ENCODE measurements around the gene SPAG9.

The SPAG9 gene

GRCh38 chr17:50938821-50939541, 181.7 kb downstream of the SPAG9 start:
- DNase-seq (ENCODE audit: low spot score) = no peak

DNA sequence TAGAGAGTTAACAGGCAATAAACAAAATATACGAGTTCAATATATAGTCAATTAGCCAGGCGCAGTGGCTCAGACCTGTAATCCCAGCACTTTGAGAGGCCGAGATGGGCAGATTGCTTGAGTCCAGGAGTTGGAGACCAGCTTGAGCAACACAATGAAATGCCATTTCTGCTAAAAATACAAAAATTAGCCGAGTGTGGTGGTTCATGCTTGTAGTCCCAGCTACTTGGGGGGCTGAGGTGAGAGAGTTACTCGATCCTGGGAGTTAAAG, 184.7 kb downstream of the SPAG9 start:
- no peak for DNase-seq (ENCODE audit: low spot score)

GRCh38 chr17:50935221-50935995, 185.3 kb downstream of the SPAG9 start:
- no peak for DNase-seq (ENCODE audit: low spot score)

DNA sequence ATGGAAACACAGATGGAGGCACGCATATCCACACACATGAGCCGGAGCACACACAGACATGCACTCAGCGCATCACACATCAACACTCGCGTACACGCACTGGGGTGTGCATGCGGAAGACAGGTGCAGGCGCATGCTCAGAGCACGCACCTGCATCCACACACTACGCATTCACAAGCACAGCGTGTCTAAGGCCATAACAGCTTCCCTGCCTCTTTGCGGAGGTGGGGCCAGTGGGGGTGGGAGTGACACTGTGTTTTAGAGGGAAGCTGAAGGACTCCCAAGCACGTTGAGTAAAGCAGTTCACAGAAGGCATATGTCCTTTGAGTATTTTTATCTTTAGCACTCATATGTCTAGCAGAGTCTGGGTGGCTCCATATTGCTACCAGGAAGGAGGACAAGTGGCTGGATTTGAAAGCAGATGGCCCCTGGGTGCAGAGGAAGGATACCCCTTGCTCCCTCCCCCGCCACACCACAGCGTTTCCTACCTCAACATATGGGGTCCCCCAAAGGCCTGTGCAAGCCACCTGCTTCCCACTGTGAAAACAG, 185.9 kb downstream of the SPAG9 start:
- DNase-seq (ENCODE audit: low spot score) = no peak

- no peak for DNase-seq (ENCODE audit: low spot score)
Measured at GRCh38 chr17:50934161-50934560, 186.5 kb downstream of the SPAG9 start.

DNA sequence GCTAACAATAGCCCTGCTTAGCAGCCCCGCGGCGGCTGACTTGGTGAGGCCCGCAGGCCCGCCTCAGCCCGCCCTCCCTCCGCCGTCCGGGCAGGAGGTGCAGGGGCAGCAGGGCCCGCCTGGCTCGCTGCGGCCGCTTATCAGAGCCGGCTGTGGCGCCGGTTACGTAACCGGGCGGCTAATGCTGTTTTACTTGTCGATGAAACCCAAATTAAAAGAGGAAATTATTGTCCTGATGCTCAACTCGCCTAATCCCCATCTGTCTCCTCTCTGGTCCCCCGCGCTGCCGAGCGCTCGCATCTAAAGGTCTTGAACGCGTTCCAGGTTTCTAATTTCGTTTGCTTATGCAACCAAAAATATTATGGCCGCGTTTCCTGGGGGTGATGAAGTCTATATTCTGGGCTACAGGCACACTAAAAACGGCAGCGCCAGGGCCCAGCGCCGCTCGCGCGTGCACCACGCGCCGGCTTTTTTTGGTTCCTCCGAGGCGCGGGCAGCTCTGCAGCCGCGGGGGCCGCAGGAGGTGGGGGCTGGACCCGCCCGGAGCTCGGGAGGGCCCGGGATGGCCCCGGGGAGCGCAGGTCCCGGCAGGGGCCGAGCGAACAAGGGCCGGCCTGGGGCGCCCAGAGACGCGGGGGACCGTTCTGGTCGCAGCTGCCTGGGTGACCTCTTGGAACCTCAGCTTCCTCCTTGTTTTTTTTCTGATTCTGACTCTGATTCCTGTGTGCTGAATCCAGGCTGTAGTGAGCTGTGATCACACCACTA, 189.3 kb downstream of the SPAG9 start:
- DNase-seq (ENCODE audit: low spot score) = peak; percentile 60

DNA sequence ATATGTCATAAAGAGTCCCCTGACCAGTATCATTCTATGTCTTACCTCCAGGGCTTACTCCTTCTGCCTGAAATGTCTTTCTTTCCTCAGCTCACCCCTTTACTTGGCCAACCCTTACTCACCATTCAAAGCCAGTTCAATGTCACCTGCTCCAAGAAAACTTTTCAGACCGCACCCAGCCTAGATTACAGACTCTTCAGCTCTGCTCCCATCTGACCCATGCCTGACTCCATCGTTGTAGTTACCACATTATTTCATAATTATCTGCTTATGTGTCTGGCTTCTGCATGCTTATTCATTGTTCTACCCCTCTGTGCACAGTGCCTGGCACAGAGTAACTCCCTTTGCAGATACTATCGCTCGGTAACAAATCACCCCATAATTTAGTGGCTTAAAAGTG, 192.0 kb downstream of the SPAG9 start:
- DNase-seq (ENCODE audit: low spot score) = no peak

DNA sequence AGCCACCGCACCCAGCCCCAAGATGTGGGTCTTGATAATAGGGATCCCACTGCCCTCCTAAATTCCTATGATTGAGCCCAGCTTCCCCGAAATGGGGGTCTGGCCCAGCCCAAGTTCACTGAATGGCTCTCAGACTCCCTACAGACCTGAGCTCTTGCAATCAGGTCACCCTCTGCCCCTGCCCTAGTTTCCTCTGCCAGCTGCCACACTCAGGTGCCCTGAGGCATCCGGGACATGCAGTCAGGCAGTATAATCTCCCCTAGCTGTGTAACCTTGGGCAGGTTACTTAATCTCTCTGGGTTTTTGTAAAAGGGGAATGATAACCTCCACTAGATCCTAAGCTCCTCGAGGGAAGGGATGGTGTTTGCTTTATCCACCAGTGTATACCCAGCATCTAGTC, 193.4 kb downstream of the SPAG9 start:
- no peak for DNase-seq (ENCODE audit: low spot score)

DNA sequence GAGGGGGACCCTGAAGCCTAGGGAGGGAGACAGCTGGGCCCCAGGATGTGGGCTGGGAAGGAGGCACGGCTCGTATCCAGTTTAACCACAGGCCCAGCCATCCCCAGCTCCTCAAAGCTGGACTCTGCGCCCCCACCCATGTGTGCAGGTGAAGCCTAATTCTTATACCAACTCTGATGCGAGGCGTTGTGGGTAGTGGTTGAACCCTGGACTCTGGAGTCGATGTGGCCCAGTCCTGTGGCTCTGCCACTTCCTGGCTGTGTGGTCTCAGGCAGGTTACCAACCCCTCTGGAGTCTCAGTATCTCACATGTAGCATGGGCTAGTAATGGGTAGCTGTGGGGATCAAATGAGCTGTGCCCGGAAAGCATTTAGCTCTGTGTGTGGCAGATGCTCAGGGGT, 194.1 kb downstream of the SPAG9 start:
- no peak for DNase-seq (ENCODE audit: low spot score)

GRCh38 chr17:50925296-50925891, 195.3 kb downstream of the SPAG9 start:
- DNase-seq (ENCODE audit: low spot score) = no peak

DNA sequence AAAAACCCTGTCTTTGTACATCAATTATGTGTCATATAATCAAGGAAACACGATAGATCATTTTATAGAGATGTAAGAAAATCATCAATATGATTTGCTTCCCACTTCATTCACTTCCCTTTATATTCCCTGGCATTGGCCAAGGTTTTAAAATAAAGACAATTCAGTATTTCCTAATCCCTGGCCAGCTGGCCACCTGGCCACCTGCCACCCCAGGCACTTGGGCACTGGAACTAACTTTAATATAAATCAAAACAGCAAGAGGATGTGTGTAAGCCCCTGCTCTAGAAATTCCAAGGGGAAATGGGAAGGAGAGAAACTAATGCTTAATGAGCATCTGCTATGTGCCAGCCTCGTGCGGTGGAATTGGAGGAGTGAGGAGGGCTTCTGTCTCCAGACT, 195.9 kb downstream of the SPAG9 start:
- no peak for DNase-seq (ENCODE audit: low spot score)

DNA sequence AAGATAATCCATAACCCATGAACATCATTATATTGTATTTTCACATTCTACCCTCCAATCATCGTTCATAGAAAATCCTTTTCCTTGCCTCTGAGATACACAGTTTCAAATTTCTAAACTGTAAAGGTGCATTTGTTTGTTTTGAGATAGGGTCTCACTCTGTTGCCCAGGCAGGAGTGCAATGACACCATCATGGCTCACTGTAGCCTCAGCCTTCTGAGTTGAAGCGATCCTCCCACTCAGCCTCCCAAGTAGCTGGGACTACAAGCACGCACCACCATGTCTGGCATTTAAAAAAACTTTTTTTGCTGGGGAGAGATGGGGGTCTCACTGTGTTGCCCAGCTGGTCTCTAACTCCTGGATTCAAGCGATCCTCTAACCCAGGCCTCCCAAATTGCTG, 196.4 kb downstream of the SPAG9 start:
- no peak for DNase-seq (ENCODE audit: low spot score)

DNA sequence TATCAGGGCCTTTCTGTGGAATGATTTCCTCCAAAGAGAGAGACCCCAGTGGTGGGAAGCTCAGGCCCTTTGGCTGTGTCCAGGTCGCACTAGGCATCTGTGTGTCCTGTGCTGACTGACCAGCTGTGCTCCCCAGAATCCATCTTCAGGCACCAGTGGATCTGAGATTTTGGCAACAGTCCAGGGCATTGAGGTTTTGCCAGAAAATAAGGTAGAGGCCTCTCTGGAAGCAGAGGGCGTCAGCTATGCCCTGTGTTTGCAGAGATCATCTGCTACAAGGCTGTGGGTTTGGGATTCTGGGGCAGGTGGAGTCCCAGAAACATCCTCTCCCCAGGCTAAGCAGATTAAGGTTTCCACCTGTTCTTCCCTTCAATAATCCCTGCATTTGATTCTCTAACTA, 197.1 kb downstream of the SPAG9 start:
- DNase-seq (ENCODE audit: low spot score) = no peak

GRCh38 chr17:50922721-50923405, 197.8 kb downstream of the SPAG9 start:
- no peak for DNase-seq (ENCODE audit: low spot score)

DNA sequence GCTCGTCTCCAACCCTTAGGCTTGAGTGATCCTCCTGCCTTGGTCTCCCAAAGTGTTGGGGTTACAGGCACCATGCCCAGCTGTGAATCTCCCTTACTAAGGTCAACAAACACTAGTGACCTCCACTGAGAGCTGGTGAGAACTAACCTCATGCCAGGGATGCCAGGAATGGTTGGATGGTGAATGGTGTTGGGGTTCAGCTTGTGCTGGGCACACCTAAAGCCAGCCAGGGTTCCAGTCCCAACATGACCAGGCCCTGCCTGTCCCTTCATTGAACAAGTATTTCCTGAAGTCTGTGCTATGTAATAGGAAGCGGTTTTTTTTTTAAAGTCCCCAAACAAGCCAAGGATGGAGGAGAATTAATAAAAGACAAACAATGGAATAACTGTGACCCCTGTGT, 198.6 kb downstream of the SPAG9 start:
- DNase-seq (ENCODE audit: low spot score) = no peak

DNA sequence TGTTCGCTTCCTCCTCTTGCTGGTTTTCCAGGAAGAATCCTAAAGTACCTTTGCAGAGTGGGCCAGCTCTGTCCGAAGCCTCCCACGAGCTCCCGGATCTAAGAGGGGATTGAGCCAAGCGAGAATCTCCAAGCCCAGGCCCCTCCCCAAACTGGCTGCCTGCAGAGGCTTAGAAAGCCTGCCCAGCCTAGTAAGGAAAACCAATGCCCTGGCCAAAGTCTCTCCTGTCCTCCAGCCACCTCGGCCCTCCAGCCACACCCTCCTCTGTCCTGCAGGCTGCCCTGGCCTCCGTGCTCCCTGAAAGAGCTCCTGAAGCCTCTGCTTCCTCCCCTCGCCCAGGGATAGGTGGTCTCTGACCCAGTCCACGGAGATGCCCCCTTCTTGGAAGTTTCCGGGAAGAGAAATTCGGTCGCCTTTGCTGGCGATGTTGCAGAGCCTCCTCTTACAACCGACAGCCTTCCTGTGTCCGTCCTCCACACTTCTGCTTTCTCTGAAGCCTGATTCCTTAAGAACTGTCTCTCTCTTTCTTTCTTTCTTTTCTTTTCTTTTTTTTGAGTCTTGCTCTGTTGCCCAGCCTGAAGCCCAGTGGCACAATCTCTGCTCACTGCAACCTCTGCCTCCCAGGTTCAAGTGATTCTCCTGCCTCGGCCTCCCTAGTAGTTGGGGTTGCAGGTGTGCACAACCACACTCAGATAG, 199.6 kb downstream of the SPAG9 start:
- DNase-seq (ENCODE audit: low spot score) = no peak

GRCh38 chr17:50920041-50920410, 200.6 kb downstream of the SPAG9 start:
- no peak for DNase-seq (ENCODE audit: low spot score)

GRCh38 chr17:50919321-50920040, 201.2 kb downstream of the SPAG9 start:
- peak; percentile 76 for DNase-seq (ENCODE audit: low spot score)

DNA sequence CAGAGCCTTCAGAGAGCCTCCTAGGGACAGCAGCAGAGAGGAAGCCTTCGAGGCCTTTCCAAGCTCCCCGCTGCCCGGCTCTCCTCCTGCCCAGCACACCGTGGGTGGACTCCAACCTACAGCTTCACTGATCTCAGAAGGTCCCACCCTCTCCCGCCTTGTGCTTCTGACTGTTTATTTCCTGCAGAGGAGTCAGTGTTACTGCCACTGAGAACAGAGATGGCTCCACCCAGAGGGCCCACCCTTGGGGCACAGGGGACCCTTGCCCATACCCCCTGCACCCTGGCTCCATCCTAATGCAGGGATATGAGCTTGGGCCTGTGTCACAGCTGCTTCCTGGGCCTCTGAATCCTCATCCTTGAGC, 201.8 kb downstream of the SPAG9 start:
- DNase-seq (ENCODE audit: low spot score) = no peak

DNA sequence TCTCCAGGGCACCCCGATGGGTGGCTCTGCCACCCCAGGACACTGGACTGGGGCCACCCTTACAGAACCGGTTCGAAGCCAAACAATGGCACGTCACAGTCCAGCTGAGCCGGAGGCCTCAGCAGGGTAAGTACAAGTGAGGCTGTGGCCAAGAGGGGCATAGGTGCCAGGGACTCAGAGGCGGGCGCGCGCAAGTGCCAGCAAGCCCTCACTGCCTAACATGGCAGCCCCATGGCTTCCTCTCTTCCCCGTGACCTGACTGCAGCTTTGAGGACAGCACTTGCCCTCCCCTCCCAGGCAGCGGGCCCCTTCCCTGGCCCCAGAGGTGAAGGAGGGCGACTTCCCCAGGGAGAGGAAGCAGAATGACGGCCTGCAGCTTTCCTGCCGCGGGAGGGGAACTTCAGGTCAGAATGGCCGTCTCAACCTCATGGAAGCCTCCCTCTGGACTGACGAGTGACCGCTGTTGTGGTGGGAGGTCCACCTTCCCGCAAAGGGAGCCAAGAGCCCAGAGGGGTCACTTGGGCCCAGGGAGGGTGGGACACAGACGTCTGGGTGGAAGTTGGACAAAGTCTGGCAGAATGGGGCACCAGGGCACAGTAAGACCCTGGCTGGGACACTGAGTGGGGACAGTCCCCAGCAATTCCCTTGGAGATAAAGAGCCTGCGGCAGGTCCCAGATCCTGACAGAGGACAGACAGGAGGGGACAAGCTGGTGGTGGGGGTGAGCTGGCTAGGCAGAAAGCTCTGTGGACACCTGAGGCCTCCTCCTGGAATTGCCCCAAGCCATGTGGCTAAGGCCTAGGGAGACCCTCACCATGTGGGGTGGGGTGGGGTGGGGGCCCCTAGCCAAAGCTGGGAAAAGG, 202.4 kb downstream of the SPAG9 start:
- DNase-seq (ENCODE audit: low spot score) = no peak

Data from germinal center (tissue), 1 donor.